Fibroblast of mammary gland (primary cell): ENCODE measurements around the gene NPAS4.
A peak's percentile ranks its signal among the peaks of the same experiment; 100 is the strongest.

Experiments
- DNase-seq: peaks from one replicate; pipeline ENCODE4 v3.0.0-alpha.2; 2010; ENCODE audit warnings: low read depth
- H3K4me3 ChIP-seq: 2 replicates; pipeline ENCODE4 v1.5.1; 2011; ENCODE audit warnings: low read depth, mild to moderate bottlenecking, low read length, moderate library complexity; ENCODE audit not compliant: control insufficient read depth
- CTCF ChIP-seq: conservative IDR thresholded peaks from 2 replicates; pipeline ENCODE4 v1.5.1; 2011; ENCODE audit warnings: low read depth, low read length, inconsistent platforms; ENCODE audit not compliant: control insufficient read depth, insufficient read depth

The NPAS4 gene

DNA sequence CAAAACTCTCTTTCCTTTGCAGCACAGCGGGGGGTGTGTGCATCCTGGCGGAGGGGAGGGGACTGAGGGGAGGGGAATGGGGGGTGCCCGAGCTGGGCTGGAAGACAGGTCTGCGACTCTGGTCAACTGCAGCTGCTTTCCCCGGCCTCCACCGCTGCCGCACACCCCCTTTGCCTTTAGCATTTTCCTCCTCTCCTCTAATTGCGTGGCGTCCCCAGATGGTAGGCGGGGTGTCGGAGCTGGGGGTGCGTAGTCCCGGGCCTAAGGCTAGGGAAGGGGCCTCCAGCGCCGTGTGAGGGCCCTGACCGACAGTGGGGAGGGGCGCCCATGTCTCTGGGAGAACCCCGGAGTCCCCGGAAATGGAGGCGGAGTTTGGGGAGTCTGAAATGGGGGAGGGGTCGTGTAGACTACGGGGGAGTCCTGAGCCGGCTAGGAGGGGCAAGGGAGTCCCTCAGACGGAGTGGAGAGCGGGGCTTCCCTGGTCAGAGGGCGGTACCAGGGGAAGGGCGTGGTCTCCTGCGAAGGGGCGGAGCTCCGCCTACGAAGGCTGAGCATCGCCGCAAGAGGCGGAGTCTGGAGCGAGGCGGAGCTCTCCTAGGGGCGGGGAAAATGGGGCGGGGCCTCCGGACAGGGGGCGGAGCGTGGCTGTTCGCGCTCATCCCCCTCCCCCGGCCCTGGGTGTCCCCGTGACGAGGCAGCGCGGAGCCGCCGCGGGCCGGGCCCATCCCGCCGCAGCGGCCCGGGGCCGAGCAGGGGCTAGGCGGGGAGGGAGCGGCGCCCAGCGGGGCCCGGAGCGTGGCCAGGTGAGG is 45.6 kb downstream of the NPAS4 start, which contains the start of gene PELI3:
TSS of gene PELI3 (plus strand) at position 681 of the 809 bp plus-strand sequence. CDS start 1,224 bp downstream, outside the sequence.
- TF ChIP-seq CTCF = no peak
- DNase-seq = peak; percentile 86
- peak within 1 kb of the TSS; percentile 62 for H3K4me3 ChIP-seq

DNA sequence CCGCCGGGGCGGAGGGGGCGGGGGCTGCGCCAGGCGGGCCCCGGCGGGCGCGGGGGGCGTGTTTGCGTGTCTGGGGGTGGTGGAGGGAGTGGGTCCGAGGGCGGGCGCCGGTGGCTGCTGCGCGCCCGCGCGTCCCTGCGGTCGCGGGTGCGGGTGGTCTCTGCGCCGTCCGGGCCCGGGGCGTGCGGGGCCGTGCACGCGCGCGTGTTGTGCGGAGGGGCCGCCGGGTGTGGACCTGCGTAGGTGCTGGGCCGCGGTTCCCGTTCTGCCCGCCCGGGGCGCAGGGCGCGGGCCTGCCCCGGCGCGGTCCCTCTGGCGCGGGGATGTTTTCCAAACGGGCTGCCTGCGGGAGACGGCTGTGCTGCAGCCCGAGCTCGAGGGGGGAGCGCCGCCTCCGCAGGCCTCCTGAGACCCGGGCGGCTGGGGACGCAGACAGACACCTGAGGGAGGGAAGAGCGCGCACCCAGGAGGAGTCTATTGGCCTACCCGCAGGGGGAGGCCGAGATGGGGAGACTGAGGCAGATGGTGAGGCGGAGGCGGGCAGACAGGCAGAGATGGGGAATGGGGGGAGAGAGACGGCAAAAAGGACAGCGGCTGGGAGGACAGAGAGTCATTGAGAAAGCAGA is 46.3 kb downstream of the NPAS4 start:
- no peak for TF ChIP-seq CTCF
- DNase-seq = no peak
- H3K4me3 ChIP-seq = peak overlapping the region; percentile 51

- DNase-seq = no peak
- TF ChIP-seq CTCF = no peak
- peak overlapping the region; percentile 51 for H3K4me3 ChIP-seq
These were observed 46.9 kb downstream of the NPAS4 start for GRCh38 chr11:66467756-66468155.

GRCh38 chr11:66468691-66469090 is 47.9 kb downstream of the NPAS4 start:
- DNase-seq = no peak
- TF ChIP-seq CTCF = no peak
- no peak overlapping the region for H3K4me3 ChIP-seq

DNA sequence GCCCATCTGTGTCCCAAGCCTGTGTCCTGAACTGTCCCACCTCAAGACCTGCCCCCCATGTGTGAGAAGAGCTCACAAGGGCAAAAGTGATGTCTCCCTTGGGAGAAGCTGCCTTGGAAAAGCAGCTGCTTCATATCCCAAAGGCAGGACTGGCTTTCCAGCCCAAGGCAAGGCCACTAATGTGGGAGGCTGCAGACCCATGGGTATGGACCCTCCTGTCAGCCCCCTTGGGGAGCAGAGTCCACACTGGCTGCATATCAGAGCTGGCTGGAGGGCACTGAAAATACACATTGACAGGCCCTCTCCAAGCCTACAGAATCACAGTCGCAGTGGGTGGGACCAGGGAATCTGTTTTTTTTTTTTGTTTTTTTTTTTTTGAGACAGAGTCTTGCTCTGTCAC is 48.6 kb downstream of the NPAS4 start:
- TF ChIP-seq CTCF = no peak
- no peak for DNase-seq
- no peak overlapping the region for H3K4me3 ChIP-seq

DNA sequence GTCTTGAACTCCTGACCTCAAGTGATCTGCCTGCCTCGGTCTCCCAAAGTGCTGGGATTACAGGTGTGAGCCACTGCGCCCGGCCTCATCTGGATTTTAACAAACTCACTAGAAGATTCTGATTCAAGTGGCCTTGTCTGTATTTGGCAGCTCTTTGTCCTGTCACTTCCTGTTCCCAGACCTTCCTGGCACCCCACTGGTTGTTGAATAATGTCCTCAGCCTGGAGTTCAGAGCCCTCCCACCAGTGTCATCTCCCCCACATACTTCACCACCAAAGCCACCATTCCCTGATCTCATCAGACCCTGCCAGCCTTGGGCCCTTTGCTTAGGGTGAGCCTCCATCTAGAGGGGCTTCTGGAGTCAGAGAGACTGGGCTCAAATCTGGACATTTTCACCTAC is 49.2 kb downstream of the NPAS4 start:
- H3K4me3 ChIP-seq = no peak overlapping the region
- DNase-seq = no peak
- no peak for TF ChIP-seq CTCF

DNA sequence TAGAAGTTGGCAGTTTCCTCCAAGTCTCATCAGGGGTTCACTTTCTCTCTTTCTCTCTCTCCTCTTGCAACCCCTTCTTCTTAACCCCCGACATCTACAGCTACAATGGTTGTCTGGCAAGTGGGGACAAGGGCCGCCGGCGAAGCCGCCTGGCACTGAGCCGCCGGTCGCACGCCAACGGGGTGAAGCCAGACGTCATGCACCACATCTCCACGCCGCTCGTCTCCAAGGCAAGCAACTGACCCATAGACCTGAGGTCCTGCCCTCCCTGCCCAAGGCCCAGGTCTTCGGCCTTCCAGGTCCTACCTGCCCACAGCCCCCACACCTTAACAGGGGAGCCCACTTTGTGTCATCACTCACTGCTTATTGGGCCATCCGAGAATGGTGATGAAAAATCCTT is 50.3 kb downstream of the NPAS4 start:
- no peak for TF ChIP-seq CTCF
- no peak for DNase-seq
- no peak overlapping the region for H3K4me3 ChIP-seq
